ENCODE measurements around the gene POPDC3. TPM values are rescaled to one million over a fixed set of nuclear protein-coding genes. Genes with fewer than 3 reads are reported as not detected.
"Not testable (repeated sequence)": the region's sequence is repeated elsewhere in the genome, so short reads cannot be mapped to it uniquely, and the experiment has no call there.

Gene POPDC3
- total RNA-seq, 4 donors from 2014 or later, result 0.38 TPM; not detected in 3

DNA sequence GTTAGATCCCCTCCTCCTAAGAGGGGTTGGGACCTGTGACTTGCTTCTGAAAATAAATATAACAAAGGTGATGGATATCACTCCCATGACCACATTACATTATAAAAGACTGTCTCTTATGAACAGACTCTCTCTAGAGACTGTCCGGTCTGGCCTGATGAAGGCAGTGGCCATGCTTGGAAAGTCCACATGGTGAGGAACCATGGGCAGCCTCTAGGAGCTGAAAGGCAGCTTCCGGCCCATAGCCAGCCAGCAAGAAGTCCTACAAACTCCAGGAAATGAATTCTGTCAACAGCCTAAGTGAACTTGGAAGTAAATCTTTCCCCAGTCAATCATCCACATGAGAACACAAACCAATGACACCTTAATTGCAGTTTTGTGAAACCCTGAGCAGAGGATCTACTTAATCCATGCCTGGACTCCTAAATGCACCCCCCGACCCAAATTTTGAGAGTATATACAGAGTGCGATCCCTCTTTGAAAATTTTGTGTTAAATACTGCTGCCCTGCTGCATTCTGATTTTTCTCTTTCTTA lies 2.2 kb upstream of the POPDC3 start:
- intact Hi-C loops (cut with DNase I), result no loop called here
- 89 to 97% methylated on average over 2 to 4 of the region's 4 CpGs for WGBS, 2 donors
- peaks cover 0 to 12% (median 5%) of the 10 kb centered on the region in 3 donors for H3K4me1 ChIP-seq
- H3K36me3 ChIP-seq, result no peaks in the 10 kb centered on the region
- TF ChIP-seq POLR2A (IDR thresholded peaks at IDR 0.05), result no peak
- TF ChIP-seq, protein P1, sequence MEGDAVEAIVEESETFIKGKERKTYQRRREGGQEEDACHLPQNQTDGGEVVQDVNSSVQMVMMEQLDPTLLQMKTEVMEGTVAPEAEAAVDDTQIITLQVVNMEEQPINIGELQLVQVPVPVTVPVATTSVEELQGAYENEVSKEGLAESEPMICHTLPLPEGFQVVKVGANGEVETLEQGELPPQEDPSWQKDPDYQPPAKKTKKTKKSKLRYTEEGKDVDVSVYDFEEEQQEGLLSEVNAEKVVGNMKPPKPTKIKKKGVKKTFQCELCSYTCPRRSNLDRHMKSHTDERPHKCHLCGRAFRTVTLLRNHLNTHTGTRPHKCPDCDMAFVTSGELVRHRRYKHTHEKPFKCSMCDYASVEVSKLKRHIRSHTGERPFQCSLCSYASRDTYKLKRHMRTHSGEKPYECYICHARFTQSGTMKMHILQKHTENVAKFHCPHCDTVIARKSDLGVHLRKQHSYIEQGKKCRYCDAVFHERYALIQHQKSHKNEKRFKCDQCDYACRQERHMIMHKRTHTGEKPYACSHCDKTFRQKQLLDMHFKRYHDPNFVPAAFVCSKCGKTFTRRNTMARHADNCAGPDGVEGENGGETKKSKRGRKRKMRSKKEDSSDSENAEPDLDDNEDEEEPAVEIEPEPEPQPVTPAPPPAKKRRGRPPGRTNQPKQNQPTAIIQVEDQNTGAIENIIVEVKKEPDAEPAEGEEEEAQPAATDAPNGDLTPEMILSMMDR (IDR thresholded peaks at IDR 0.05), result no peak
- no peaks in the 10 kb centered on the region for H3K9me3 ChIP-seq
- no peak overlapping the region for H3K4me3 ChIP-seq
- no peak overlapping the region for H3K27ac ChIP-seq
- peaks cover 0 to 51% (median 6%) of the 10 kb centered on the region in 4 donors for H3K27me3 ChIP-seq
- no peak for DNase-seq

DNA sequence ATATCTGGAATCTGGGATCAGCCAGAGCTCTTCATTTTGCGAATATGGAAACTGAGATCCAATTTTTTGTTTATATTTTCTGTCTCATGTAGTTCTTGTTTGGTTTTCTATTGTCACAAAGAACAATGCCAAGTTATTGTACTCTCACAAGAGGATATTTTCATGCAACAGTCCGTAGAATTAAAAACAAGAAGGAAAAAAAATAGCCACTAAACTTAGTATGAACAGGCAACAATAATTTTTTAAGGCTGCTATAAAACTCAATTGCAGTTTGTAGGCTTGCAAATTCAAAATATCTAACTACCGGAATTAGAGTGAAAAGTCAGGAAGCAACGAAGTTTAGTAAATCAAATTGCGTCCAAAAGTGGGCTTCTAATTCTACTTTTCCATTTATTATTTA lies 1.2 kb downstream of the POPDC3 start:
- no peaks in the 10 kb centered on the region for H3K9me3 ChIP-seq
- 59 to 62% methylated on average over 5 of the region's 5 CpGs for WGBS, 2 donors
- H3K4me3 ChIP-seq, result no peak overlapping the region
- H3K4me1 ChIP-seq, result peaks cover 0 to 12% (median 5%) of the 10 kb centered on the region in 3 donors
- DNase-seq, result no peak
- intact Hi-C loops (cut with DNase I), result no loop called here
- no peaks in the 10 kb centered on the region for H3K36me3 ChIP-seq
- TF ChIP-seq POLR2A (IDR thresholded peaks at IDR 0.05), result no peak
- TF ChIP-seq, protein P1 (IDR thresholded peaks at IDR 0.05), result no peak
- peaks cover 0 to 66% (median 6%) of the 10 kb centered on the region in 4 donors for H3K27me3 ChIP-seq
- no peak overlapping the region for H3K27ac ChIP-seq

DNA sequence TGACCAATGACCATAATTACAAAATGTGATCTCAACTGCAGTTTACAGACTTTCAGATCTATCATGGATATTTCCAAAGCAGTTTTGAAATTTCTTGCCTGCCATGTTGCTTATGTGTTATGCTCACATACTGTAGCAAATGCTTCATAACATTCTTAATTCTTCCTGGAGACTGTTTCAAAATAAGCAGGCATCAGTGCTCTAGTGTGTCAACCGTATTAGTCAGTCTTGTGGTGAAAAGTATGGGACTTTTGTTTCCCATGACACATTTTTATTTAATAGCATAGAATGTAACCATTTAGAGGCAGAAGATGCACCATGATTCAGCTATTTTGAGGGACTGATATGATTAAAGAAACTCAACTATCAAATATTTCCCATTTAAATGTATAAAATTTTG lies 1.7 kb downstream of the POPDC3 start:
- peaks cover 0 to 63% (median 6%) of the 10 kb centered on the region in 4 donors for H3K27me3 ChIP-seq
- H3K4me1 ChIP-seq, result peaks cover 0 to 12% (median 5%) of the 10 kb centered on the region in 3 donors
- H3K27ac ChIP-seq, result no peak overlapping the region
- TF ChIP-seq POLR2A (IDR thresholded peaks at IDR 0.05), result no peak
- TF ChIP-seq, protein P1 (IDR thresholded peaks at IDR 0.05), result no peak
- H3K36me3 ChIP-seq, result no peaks in the 10 kb centered on the region
- 21 to 55% methylated on average over 1 of the region's 1 CpG for WGBS, 2 donors
- no peak for DNase-seq
- H3K4me3 ChIP-seq, result no peak overlapping the region
- no peaks in the 10 kb centered on the region for H3K9me3 ChIP-seq
- intact Hi-C loops (cut with DNase I), result no loop called here

DNA sequence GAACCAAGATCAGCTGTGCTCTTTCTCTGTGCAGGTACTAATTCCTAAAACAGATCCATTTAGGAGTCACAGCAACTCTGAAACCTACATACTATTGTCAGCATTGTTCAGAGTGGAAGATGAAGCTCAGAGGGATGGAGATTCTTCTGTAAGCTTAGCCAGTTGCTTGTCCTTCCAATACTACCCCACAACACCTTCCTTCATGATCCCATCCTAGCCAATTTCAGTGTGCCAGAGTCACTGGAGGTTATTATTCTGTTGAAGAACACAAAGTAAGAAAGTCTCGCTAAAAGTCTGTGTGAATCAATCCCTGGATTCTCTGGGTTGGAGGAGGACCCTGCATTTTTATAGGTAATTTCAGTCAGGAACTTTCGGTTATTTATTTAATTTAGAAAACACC lies 2.3 kb downstream of the POPDC3 start:
- peaks cover 0 to 12% (median 5%) of the 10 kb centered on the region in 3 donors for H3K4me1 ChIP-seq
- intact Hi-C loops (cut with DNase I), result no loop called here
- no peak overlapping the region for H3K4me3 ChIP-seq
- 87 to 95% methylated on average over 2 of the region's 2 CpGs for whole genome bisulfite sequencing, 2 donors
- no peaks in the 10 kb centered on the region for H3K9me3 ChIP-seq
- no peaks in the 10 kb centered on the region for H3K36me3 ChIP-seq
- DNase-seq, result no peak
- peaks cover 0 to 63% (median 6%) of the 10 kb centered on the region in 4 donors for H3K27me3 ChIP-seq
- H3K27ac ChIP-seq, result no peak overlapping the region
- TF ChIP-seq, protein P1 (IDR thresholded peaks at IDR 0.05), result no peak
- TF ChIP-seq POLR2A (IDR thresholded peaks at IDR 0.05), result no peak

DNA sequence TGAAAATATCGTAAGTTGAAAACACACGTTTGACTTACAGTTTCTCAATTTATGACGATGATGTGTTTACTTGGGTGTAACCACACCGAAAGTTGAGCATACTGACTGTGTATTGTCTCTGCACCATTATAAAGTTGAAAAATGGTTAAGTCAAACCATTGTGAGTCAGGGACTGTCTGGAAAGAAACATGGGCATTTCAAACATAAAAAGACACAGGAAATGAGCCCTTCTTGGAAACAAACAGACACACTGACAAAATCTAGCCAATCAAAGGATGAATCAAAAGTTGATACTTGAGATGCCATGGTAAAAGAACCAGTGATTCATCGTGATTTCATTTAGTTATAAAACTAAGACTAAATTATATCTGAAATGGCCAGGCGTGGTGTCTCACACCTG lies 5.3 kb downstream of the POPDC3 start:
- Histone ChIP-seq H3K9me3 (no peaks in the 10 kb centered on the region), H3K27ac (no peak overlapping the region), H3K36me3 (no peaks in the 10 kb centered on the region), H3K27me3 (peaks cover 0 to 40% (median 5%) of the 10 kb centered on the region in 4 donors), H3K4me1 (peaks cover 0 to 4% (median 3%) of the 10 kb centered on the region in 3 donors), H3K4me3 (no peak overlapping the region)
- intact Hi-C loops (cut with DNase I), result no loop called here
- TF ChIP-seq, protein P1 (IDR thresholded peaks at IDR 0.05), result no peak
- no peak for TF ChIP-seq POLR2A (IDR thresholded peaks at IDR 0.05)
- no peak for DNase-seq
- WGBS, 2 donors, result 59 to 70% methylated on average over 6 of the region's 6 CpGs

DNA sequence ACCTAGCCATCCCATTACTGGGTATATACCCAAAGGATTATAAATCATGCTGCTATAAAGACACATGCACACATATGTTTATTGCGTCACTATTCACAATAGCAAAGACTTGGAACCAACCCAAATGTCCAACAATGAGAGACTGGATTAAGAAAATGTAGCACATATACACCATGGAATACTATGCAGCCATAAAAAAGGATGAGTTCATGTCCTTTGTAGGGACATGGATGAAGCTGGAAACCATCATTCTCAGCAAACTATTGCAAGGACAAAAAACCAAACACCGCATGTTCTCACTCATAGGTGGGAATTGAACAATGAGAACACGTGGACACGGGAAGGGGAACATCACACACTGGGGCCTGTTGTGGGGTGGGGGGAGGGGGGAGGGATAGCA lies 7.3 kb downstream of the POPDC3 start:
- H3K4me1 ChIP-seq; intact Hi-C loops (cut with DNase I); H3K9me3 ChIP-seq; H3K4me3 ChIP-seq; H3K36me3 ChIP-seq; H3K27ac ChIP-seq; DNase-seq: not testable (repeated sequence)
- peaks cover 0 to 27% (median 0%) of the 10 kb centered on the region in 4 donors for H3K27me3 ChIP-seq
- 94% methylated on average over 3 to 4 of the region's 4 CpGs for WGBS, 2 donors

Measured in esophagus squamous epithelium (tissue), 5 donors.